Glutamatergic neuron (in vitro differentiated cells): Measurements from ENCODE around the gene SMAD3. TPM values are rescaled to one million over a fixed set of nuclear protein-coding genes. Genes with fewer than 3 reads are reported as not detected.

Source experiments
- DNase-seq: peaks from one replicate; pipeline ENCODE4 v3.0.0; 2022
- H3K27ac Mint-ChIP-seq: one replicate; pipeline ENCODE4 v1.8.0; 2020; ENCODE audit warnings: mild to moderate bottlenecking, mixed read lengths, inconsistent platforms; ENCODE audit not compliant: unreplicated experiment
- H3K27me3 Mint-ChIP-seq: one replicate; pipeline ENCODE4 v1.8.0; 2020; ENCODE audit warnings: mild to moderate bottlenecking, moderate library complexity, mixed read lengths, inconsistent platforms; ENCODE audit not compliant: unreplicated experiment
- H3K36me3 Mint-ChIP-seq: one replicate; pipeline ENCODE4 v1.8.0; 2020; ENCODE audit warnings: mild to moderate bottlenecking, mixed read lengths, inconsistent platforms; ENCODE audit not compliant: unreplicated experiment
- H3K4me1 Mint-ChIP-seq: one replicate; pipeline ENCODE4 v1.8.0; 2020; ENCODE audit warnings: mild to moderate bottlenecking, low read depth, mixed read lengths, inconsistent platforms; ENCODE audit not compliant: unreplicated experiment
- H3K4me3 Mint-ChIP-seq: one replicate; pipeline ENCODE4 v1.8.0; 2020; ENCODE audit warnings: mild to moderate bottlenecking, mixed read lengths, inconsistent platforms; ENCODE audit not compliant: unreplicated experiment
- H3K9me3 Mint-ChIP-seq: one replicate; pipeline ENCODE4 v1.8.0; 2020; ENCODE audit warnings: mild to moderate bottlenecking, moderate library complexity, mixed read lengths, inconsistent platforms; ENCODE audit not compliant: unreplicated experiment
- total RNA-seq: library from RNA; stranded (reverse); fragmentation: NEBNext Ultra II Directional; extraction: Animal tissue kit (Norgen Biotek cat#: 25700); gene quantifications from one replicate; pipeline ENCODE4 v1.2.1, GENCODE V29; 2021; ENCODE audit not compliant: unreplicated experiment
- TF ChIP-seq, protein P1 (sequence below): fragments of 200-600 bp; sonication (generic); IDR thresholded peaks from one replicate; pipeline ENCODE4 v1.5.0; 2021; ENCODE audit not compliant: partially characterized antibody, unreplicated experiment

SMAD3 gene
- total RNA-seq, 1 donor from 2014 or later = 5.0 TPM

- no peak overlapping the region for H3K4me3 Mint-ChIP-seq
- no peak overlapping the region for H3K27ac Mint-ChIP-seq
Observed at GRCh38 chr15:67085818-67086636, 20.6 kb downstream of the SMAD3 start.

GRCh38 chr15:67086637-67086914 lies 21.2 kb downstream of the SMAD3 start:
- Mint-ChIP-seq H3K9me3 (peaks cover 1% of the 10 kb centered on the region), H3K27me3 (no peaks in the 10 kb centered on the region), H3K36me3 (no peaks in the 10 kb centered on the region), H3K4me1 (peaks cover 34% of the 10 kb centered on the region), H3K4me3 (no peak overlapping the region), H3K27ac (no peak overlapping the region)
- TF ChIP-seq, protein P1, sequence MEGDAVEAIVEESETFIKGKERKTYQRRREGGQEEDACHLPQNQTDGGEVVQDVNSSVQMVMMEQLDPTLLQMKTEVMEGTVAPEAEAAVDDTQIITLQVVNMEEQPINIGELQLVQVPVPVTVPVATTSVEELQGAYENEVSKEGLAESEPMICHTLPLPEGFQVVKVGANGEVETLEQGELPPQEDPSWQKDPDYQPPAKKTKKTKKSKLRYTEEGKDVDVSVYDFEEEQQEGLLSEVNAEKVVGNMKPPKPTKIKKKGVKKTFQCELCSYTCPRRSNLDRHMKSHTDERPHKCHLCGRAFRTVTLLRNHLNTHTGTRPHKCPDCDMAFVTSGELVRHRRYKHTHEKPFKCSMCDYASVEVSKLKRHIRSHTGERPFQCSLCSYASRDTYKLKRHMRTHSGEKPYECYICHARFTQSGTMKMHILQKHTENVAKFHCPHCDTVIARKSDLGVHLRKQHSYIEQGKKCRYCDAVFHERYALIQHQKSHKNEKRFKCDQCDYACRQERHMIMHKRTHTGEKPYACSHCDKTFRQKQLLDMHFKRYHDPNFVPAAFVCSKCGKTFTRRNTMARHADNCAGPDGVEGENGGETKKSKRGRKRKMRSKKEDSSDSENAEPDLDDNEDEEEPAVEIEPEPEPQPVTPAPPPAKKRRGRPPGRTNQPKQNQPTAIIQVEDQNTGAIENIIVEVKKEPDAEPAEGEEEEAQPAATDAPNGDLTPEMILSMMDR = no peak
- no peak for DNase-seq

More at GRCh38 chr15:67085818-67086636, 20.6 kb downstream of the SMAD3 start:
- peaks cover 1% of the 10 kb centered on the region for H3K9me3 Mint-ChIP-seq
- DNase-seq = no peak
- peaks cover 29% of the 10 kb centered on the region for H3K4me1 Mint-ChIP-seq
- H3K36me3 Mint-ChIP-seq = no peaks in the 10 kb centered on the region
- TF ChIP-seq, protein P1 = no peak
- no peaks in the 10 kb centered on the region for H3K27me3 Mint-ChIP-seq

DNA sequence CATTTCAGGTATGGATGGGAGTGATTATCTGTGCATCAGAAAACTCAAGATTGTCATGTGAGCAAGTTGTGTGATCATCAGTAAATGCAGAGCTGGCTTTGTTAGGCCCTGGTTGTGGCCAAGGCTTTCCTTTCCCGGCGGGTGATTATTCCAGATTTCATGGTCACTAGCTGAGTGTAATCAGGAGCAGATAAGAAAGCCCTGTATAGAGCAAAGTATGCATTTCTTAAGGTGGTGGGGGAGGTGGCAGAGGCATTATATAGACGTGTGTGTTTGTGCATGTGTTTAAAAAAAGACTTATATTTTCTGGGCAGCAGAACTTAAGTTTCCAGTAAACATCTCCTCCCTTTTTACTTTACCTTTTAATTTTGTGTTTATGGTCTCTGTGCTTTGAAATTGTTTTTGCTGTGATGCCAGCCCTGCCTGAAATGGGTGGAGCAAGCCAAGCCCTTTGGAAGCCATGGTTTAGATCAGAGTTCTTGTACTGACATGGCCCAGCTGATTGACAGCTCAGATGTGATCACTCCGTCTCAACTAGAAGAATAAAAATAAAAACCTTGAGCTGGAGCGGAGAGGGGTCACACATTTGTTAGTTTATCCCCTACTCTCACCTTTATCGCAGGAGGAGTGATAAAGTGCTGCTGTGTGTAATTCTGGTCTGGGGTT lies 22.2 kb downstream of the SMAD3 start:
- H3K36me3 Mint-ChIP-seq = no peaks in the 10 kb centered on the region

DNA sequence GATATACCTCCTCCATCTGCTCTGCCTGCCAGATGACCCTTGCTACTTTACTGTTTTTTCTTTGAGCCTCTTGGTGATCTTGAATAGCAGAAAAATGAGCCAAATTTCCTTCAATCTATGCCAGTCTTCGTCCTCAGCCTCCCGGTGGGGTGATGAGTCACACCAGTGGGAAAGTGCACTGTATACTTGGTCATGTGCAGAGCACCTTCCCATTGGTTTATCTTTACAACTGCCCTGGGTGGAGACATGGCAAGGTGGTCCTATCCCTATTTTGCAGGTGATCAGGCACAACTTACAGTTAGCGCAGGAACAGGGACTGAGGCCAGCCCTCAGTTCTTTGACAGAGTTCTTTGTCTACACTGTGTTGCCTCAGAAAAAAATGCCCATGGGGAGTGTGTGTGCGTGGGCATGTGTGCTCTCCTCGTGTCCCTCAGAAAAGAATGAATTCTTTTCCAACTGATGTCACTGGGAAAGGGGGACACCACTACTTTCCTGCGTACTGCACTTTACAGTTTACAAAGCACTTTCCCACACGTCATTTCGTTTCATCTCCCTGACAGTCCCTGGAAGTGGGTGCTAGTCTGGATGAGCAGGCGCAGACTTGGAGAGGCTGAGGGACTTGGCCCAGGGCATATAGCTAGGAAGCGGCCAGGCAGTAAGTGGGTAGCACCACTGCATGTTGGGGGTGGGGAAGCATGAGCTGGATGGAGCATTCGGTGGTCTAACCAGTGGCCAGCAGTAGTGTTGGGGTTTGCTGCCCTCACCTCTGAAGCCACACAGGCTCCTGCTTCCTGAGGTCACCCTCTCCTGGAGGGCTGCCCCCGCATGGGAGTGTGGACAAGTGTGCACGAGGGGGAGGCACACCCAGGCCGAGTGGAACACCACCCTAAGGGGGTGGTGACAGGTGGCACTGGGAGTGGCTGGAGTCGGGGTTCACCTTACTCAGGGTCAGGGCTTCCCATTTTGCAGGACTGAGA lies 24.1 kb downstream of the SMAD3 start:
- Mint-ChIP-seq H3K27ac (no peak overlapping the region), H3K27me3 (no peaks in the 10 kb centered on the region), H3K9me3 (peaks cover 1% of the 10 kb centered on the region)

More for the DNA sequence above, 22.2 kb downstream of the SMAD3 start:
- no peak for DNase-seq
- Mint-ChIP-seq H3K4me3 (no peak overlapping the region), H3K4me1 (peaks cover 33% of the 10 kb centered on the region), H3K27me3 (no peaks in the 10 kb centered on the region), H3K27ac (no peak overlapping the region), H3K9me3 (peaks cover 1% of the 10 kb centered on the region)
- TF ChIP-seq, protein P1 = no peak

More for the DNA sequence above, 24.1 kb downstream of the SMAD3 start:
- TF ChIP-seq, protein P1 = no peak
- Mint-ChIP-seq H3K36me3 (no peaks in the 10 kb centered on the region), H3K4me1 (peaks cover 35% of the 10 kb centered on the region), H3K4me3 (no peak overlapping the region)
- DNase-seq = no peak
